Right lobe of liver (tissue), 6 donors: ENCODE results near the gene FILIP1L. TPM values are rescaled to one million over a fixed set of nuclear protein-coding genes. Genes with fewer than 3 reads are reported as not detected.
A peak's percentile ranks its signal among the peaks of the same experiment; 100 is the strongest.

Source experiments
- ATAC-seq, 4 donors: fragments of 200-7000 bp; cut with Tn5 transposase; one replicate each; pipeline ENCODE4 v1.9.1; 2020; ENCODE audit warnings: mild to moderate bottlenecking in 4 of 4, moderate library complexity in 4 of 4
- DNase-seq, 3 donors: peaks; one replicate each; pipeline ENCODE4 v3.0.0-alpha.2; 2020
- H3K27ac ChIP-seq, 3 donors: fragments of 200-600 bp; one replicate each; pipeline ENCODE4 v1.8.0; 2022
- H3K27me3 ChIP-seq, 2 donors: fragments of 200-600 bp; one replicate each; pipeline ENCODE4 v1.8.0; 2022
- H3K36me3 ChIP-seq, 4 donors: fragments of 200-600 bp; sonication (generic) in 1 of 4; one replicate each; pipeline versions ENCODE4 v1.5.1 to v1.8.0; 2017 to 2022; ENCODE audit warnings: control low read depth in 1 of 4
- H3K4me1 ChIP-seq, 4 donors: fragments of 200-600 bp; sonication (generic) in 1 of 4; one replicate each; pipeline versions ENCODE4 v1.5.1 to v1.8.0; 2017 to 2022; ENCODE audit warnings: control low read depth in 1 of 4
- H3K4me3 ChIP-seq, 3 donors: fragments of 200-600 bp; one replicate each; pipeline ENCODE4 v1.8.0; 2022
- H3K9me3 ChIP-seq, 4 donors: fragments of 200-600 bp; sonication (generic) in 1 of 4; one replicate each; pipeline versions ENCODE4 v1.5.1 to v1.8.0; 2017 to 2022; ENCODE audit warnings: control low read depth in 1 of 4
- CTCF ChIP-seq, 4 donors: fragments of 200-600 bp in 3 of 4; fragments of 450-650 bp in 1 of 4; IDR thresholded peaks; one replicate each; pipeline versions ENCODE4 v1.5.1 to v1.8.0; 2016 to 2022; ENCODE audit warnings: antibody characterized with exemption in 4 of 4, mild to moderate bottlenecking in 2 of 4
- POLR2A ChIP-seq: fragments of 450-650 bp; IDR thresholded peaks from one replicate; pipeline ENCODE4 v1.6.1; 2017; ENCODE audit warnings: antibody characterized with exemption, mild to moderate bottlenecking
- WGBS: methylation state at CpG from one replicate; pipeline ENCODE4 v1.1.6; 2018; ENCODE audit warnings: low coverage, low lambda C conversion rate; ENCODE audit not compliant: insufficient coverage; ENCODE audit errors: missing lambda C conversion rate; 5-methylcytosine and 5-hydroxymethylcytosine counted together
- intact Hi-C, 2 donors: fragments of 100-400 bp; cut with DNase I; formaldehyde crosslinking; loops; one replicate each; pipeline versions ENCODE4 v1.11.2 to v1.14.1; 2022
- total RNA-seq, 6 experiments: library from RNA; depleted of rRNA in 2 of 6; stranded (reverse); fragments of >200 nt in 2 of 6; fragmentation: NEBNext Ultra II Directional in 3 of 6; extraction: Animal tissue kit (Norgen Biotek cat#: 25700) in 3 of 6; gene quantifications; one replicate each; pipeline versions ENCODE4 v1.1.0 to v1.2.4, GENCODE V29; 2016 to 2023
- donor health status: DM: no; HTN: yes; CAD: no.
- donor health status: DM: no; HTN: no; CAD: no.
- donor health status: DM: no; HTN: no; CAD: no.
- donor health status: DM: no; HTN: yes; CAD: no.
- donor health status: DM: no; HTN: yes; CAD: no.

The FILIP1L gene
- total RNA-seq, 6 experiments from 2014 or later = 0.97 to 10.8 (median 3.6) TPM

- Histone ChIP-seq H3K4me1 (no peaks in the 10 kb centered on the region), H3K27me3 (no peaks in the 10 kb centered on the region), H3K4me3 (no peak overlapping the region), H3K27ac (no peak overlapping the region), H3K36me3 (no peaks in the 10 kb centered on the region), H3K9me3 (no peaks in the 10 kb centered on the region)
- peak in 1 of 4 donors; percentile 37 for ATAC-seq
- intact Hi-C loops = loop anchor here (5.0 to 10.0 kb wide), 3 partner anchors 228 to 418 kb away; no protein-coding TSS in a partner anchor
- DNase-seq = no peak
- 66% methylated on average over 2 of the region's 3 CpGs for WGBS
- TF ChIP-seq CTCF (IDR thresholded peaks at IDR 0.05) (no peak), POLR2A (no peak)
Observed at GRCh38 chr3:99836681-99837080, 277.6 kb downstream of the FILIP1L start.

- intact Hi-C loops = loop anchor here (10.0 kb wide), 2 partner anchors 230 to 420 kb away; no protein-coding TSS in a partner anchor
Observed at GRCh38 chr3:99834211-99834957, 279.9 kb downstream of the FILIP1L start.

GRCh38 chr3:99833617-99834205 lies 280.6 kb downstream of the FILIP1L start:
- Histone ChIP-seq H3K27me3 (no peaks in the 10 kb centered on the region), H3K27ac (no peak overlapping the region), H3K4me1 (no peaks in the 10 kb centered on the region), H3K36me3 (no peaks in the 10 kb centered on the region), H3K4me3 (no peak overlapping the region), H3K9me3 (no peaks in the 10 kb centered on the region)
- ATAC-seq (no peak), DNase-seq (no peak)
- 36% methylated on average over 4 of the region's 4 CpGs for WGBS
- TF ChIP-seq POLR2A (no peak), CTCF (IDR thresholded peaks at IDR 0.05) (no peak)
- intact Hi-C loops = loop anchor here (10.0 kb wide), 2 partner anchors 231 to 421 kb away; no protein-coding TSS in a partner anchor

More at GRCh38 chr3:99834211-99834957, 279.9 kb downstream of the FILIP1L start:
- no peaks in the 10 kb centered on the region for H3K36me3 ChIP-seq
- H3K27me3 ChIP-seq = no peaks in the 10 kb centered on the region
- no peaks in the 10 kb centered on the region for H3K9me3 ChIP-seq
- ATAC-seq = no peak
- H3K4me3 ChIP-seq = no peak overlapping the region
- no peaks in the 10 kb centered on the region for H3K4me1 ChIP-seq
- DNase-seq = no peak
- TF ChIP-seq CTCF (IDR thresholded peaks at IDR 0.05) (no peak), POLR2A (no peak)
- no peak overlapping the region for H3K27ac ChIP-seq
- 89% methylated on average over 2 of the region's 2 CpGs for whole genome bisulfite sequencing

GRCh38 chr3:99829844-99830243 lies 284.5 kb downstream of the FILIP1L start:
- Histone ChIP-seq H3K4me1 (peaks cover 0 to 4% (median 0%) of the 10 kb centered on the region in 4 donors), H3K36me3 (no peaks in the 10 kb centered on the region), H3K9me3 (no peaks in the 10 kb centered on the region), H3K4me3 (no peak overlapping the region), H3K27me3 (no peaks in the 10 kb centered on the region), H3K27ac (no peak overlapping the region)
- no peak for ATAC-seq
- TF ChIP-seq POLR2A = no peak
- no peak for TF ChIP-seq CTCF (IDR thresholded peaks at IDR 0.05)
- DNase-seq = no peak
- intact Hi-C loops = loop anchor here (10.0 kb wide), 2 partner anchors 235 to 425 kb away; no protein-coding TSS in a partner anchor
- 89% methylated on average over 3 of the region's 3 CpGs for WGBS
